IMR-90 (cell line): ENCODE measurements around the gene SLC35F3. TPM values are rescaled to one million over a fixed set of nuclear protein-coding genes. Genes with fewer than 3 reads are reported as not detected.
A peak's percentile ranks its signal among the peaks of the same experiment; 100 is the strongest.
"Not testable (repeated sequence)": the region's sequence is repeated elsewhere in the genome, so short reads cannot be mapped to it uniquely, and the experiment has no call there.

Source experiments
- ATAC-seq: fragments of 200-7000 bp; cut with Tn5 transposase; 2 replicates; pipeline ENCODE4 v1.9.1; 2020; ENCODE audit warnings: low read depth, mild to moderate bottlenecking, moderate library complexity
- BruUV-seq: library from RNA; stranded (reverse); fragments of 400-500 nt; replicated peaks from 2 replicates; lab custom pipeline; 2021; lab: Mats Ljungman, UMichigan
- CTCF ChIA-PET: fragments of 300-600 bp; formaldehyde crosslinking; extraction: SDS; loops from one replicate; lab custom pipeline; 2021; ENCODE audit warnings: antibody characterized with exemption; lab: Yijun Ruan, JAX
- POLR2A ChIA-PET: fragments of 300-600 bp; sonication (Branson Sonifier 250); formaldehyde crosslinking; loops from one replicate; lab custom pipeline; 2022; ENCODE audit warnings: antibody characterized with exemption; ENCODE audit not compliant: unreplicated experiment; lab: Charles Lee
- DNase-seq: peaks from one replicate; pipeline ENCODE4 v3.0.0; 2013
- H2AFZ ChIP-seq: replicated peaks from 2 replicates; pipeline ENCODE3; 2013; ENCODE audit warnings: low read length, mild to moderate bottlenecking; ENCODE audit not compliant: poor library complexity
- H2AK5ac ChIP-seq: 2 replicates; pipeline ENCODE4 v1.6.1; 2013; ENCODE audit warnings: low read depth, low read length, inconsistent platforms
- H2AK9ac ChIP-seq: replicated peaks from 2 replicates; pipeline ENCODE3; 2013; ENCODE audit warnings: mild to moderate bottlenecking, low read depth, low read length, moderate library complexity; ENCODE audit not compliant: poor library complexity
- H2BK120ac ChIP-seq: 2 replicates; pipeline ENCODE4 v1.6.1; 2013; ENCODE audit warnings: low read depth, low read length, inconsistent platforms
- H2BK15ac ChIP-seq: 3 replicates; pipeline ENCODE4 v1.6.1; 2013; ENCODE audit warnings: low read depth, low read length, inconsistent platforms
- H2BK20ac ChIP-seq: 2 replicates; pipeline ENCODE4 v1.6.1; 2013; ENCODE audit warnings: low read depth, mild to moderate bottlenecking, inconsistent platforms, low read length, moderate library complexity
- H2BK5ac ChIP-seq: 2 replicates; pipeline ENCODE4 v1.6.1; 2013; ENCODE audit warnings: mild to moderate bottlenecking, low read depth, low read length, inconsistent platforms; ENCODE audit not compliant: poor library complexity, severe bottlenecking
- H3K14ac ChIP-seq: replicated peaks from 2 replicates; pipeline ENCODE4 v1.6.1; 2013; ENCODE audit warnings: low read depth, low read length, inconsistent platforms
- H3K18ac ChIP-seq: 2 replicates; pipeline ENCODE4 v1.6.1; 2013; ENCODE audit warnings: low read depth, low read length, control low read depth
- H3K23ac ChIP-seq: 2 replicates; pipeline ENCODE4 v1.6.1; 2013; ENCODE audit warnings: low read depth, low read length, inconsistent platforms
- H3K27ac ChIP-seq: 2 replicates; pipeline ENCODE4 v1.5.1; 2013; ENCODE audit warnings: mild to moderate bottlenecking, control low read depth, low read length; ENCODE audit not compliant: insufficient read depth
- H3K27me3 ChIP-seq: 2 replicates; pipeline ENCODE4 v1.6.1; 2013; ENCODE audit warnings: low read length; ENCODE audit not compliant: control insufficient read depth, insufficient read depth
- H3K36me3 ChIP-seq: 2 replicates; pipeline ENCODE4 v1.6.1; 2013; ENCODE audit warnings: low read length, mixed read lengths; ENCODE audit not compliant: control insufficient read depth, insufficient read depth
- H3K4ac ChIP-seq: 2 replicates; pipeline ENCODE4 v1.6.1; 2013; ENCODE audit warnings: low read depth, low read length, inconsistent platforms
- H3K4me1 ChIP-seq: 2 replicates; pipeline ENCODE4 v1.6.1; 2013; ENCODE audit warnings: low read length, mixed read lengths; ENCODE audit not compliant: control insufficient read depth, insufficient read depth
- H3K4me2 ChIP-seq: 2 replicates; pipeline ENCODE4 v1.6.1; 2013; ENCODE audit warnings: low read depth, mild to moderate bottlenecking, control low read depth, low read length, moderate library complexity
- H3K4me3 ChIP-seq: 2 replicates; pipeline ENCODE4 v1.5.1; 2013; ENCODE audit warnings: low read depth, mild to moderate bottlenecking, control low read depth, low read length, moderate library complexity; ENCODE audit not compliant: insufficient read depth
- H3K56ac ChIP-seq: 2 replicates; pipeline ENCODE4 v1.6.1; 2013; ENCODE audit warnings: low read length, inconsistent platforms; ENCODE audit not compliant: insufficient read depth; ENCODE audit errors: extremely low read depth
- H3K79me1 ChIP-seq, 2 experiments: 2 replicates each; pipeline ENCODE4 v1.6.1; 2013; ENCODE audit warnings: low read length in 2 of 2, inconsistent platforms in 1 of 2, low read depth in 1 of 2
- H3K9ac ChIP-seq: 2 replicates; pipeline ENCODE4 v1.6.1; 2013; ENCODE audit warnings: low read depth, low read length, control low read depth
- H3K9me1 ChIP-seq: 2 replicates; pipeline ENCODE4 v1.6.1; 2013; ENCODE audit warnings: low read length, inconsistent platforms; ENCODE audit not compliant: insufficient read depth
- H3K9me3 ChIP-seq: 2 replicates; pipeline ENCODE4 v1.6.1; 2013; ENCODE audit warnings: low read length; ENCODE audit not compliant: control insufficient read depth, insufficient read depth
- H4K20me1 ChIP-seq: 2 replicates; pipeline ENCODE4 v1.6.1; 2013; ENCODE audit warnings: low read length, inconsistent platforms; ENCODE audit not compliant: insufficient read depth
- H4K5ac ChIP-seq: 2 replicates; pipeline ENCODE4 v1.6.1; 2013; ENCODE audit warnings: mild to moderate bottlenecking, low read depth, low read length, control low read depth
- H4K8ac ChIP-seq, 2 experiments: 2 replicates each; pipeline ENCODE4 v1.6.1; 2013; ENCODE audit warnings: low read depth in 2 of 2, low read length in 2 of 2, control low read depth in 1 of 2, inconsistent platforms in 1 of 2
- H4K91ac ChIP-seq: 2 replicates; pipeline ENCODE4 v1.6.1; 2013; ENCODE audit warnings: low read depth, low read length, inconsistent platforms; ENCODE audit not compliant: insufficient read depth
- BHLHE40 ChIP-seq: fragments of 150-350 bp; IDR thresholded peaks from 2 replicates; pipeline ENCODE4 v1.6.1; 2016; ENCODE audit warnings: mild to moderate bottlenecking, low read depth, low read length
- MAZ ChIP-seq: IDR thresholded peaks from 2 replicates; pipeline ENCODE4 v1.6.1; 2012; ENCODE audit warnings: low read depth, mild to moderate bottlenecking, low read length, improper control_type of control experiment, moderate library complexity, borderline replicate concordance
- MXI1 ChIP-seq: IDR thresholded peaks from 2 replicates; pipeline ENCODE4 v1.6.1; 2012; ENCODE audit warnings: low read depth, mild to moderate bottlenecking, low read length, moderate library complexity, borderline replicate concordance
- SMC3 ChIP-seq: fragments of 150-350 bp; IDR thresholded peaks from 2 replicates; pipeline ENCODE4 v1.6.1; 2016; ENCODE audit warnings: low read depth, mild to moderate bottlenecking, antibody characterized with exemption, low read length, moderate library complexity
- WGBS, 2 experiments: methylation state at CpG; one replicate each; pipeline versions ENCODE4 v1.1.5 to v1.1.7; 2013; ENCODE audit warnings: missing lambda C conversion rate in 2 of 2; ENCODE audit not compliant: insufficient read length in 1 of 2; ENCODE audit errors: extremely low coverage in 2 of 2; 5-methylcytosine and 5-hydroxymethylcytosine counted together
- dilution Hi-C: fragments of 300-500 bp; cut with HindIII; formaldehyde crosslinking; loops from one replicate; pipeline ENCODE4 v1.14.3; 2018; ENCODE audit warnings: low sequenced_read_pairs; ENCODE audit not compliant: unreplicated experiment
- in situ Hi-C: fragments of 300-500 bp; cut with MboI; formaldehyde crosslinking; loops from 3 replicates; pipeline ENCODE4 v1.14.3; 2019; ENCODE audit warnings: low sequenced_read_pairs, inconsistent platforms, mixed read lengths
- intact Hi-C: fragments of 100-400 bp; cut with micrococcal nuclease; formaldehyde crosslinking; loops from 2 replicates; pipeline ENCODE4 v1.10.0; 2022
- polyA plus RNA-seq, 3 experiments: library from polyadenylated mRNA; depleted of rRNA; stranded (reverse); fragments of >200 nt; gene quantifications; 2 replicates each; pipeline ENCODE4 v1.2.3, GENCODE V29; 2012; ENCODE audit warnings: low replicate concordance in 1 of 3
- total RNA-seq: library from RNA; depleted of rRNA; stranded (reverse); fragments of >200 nt; gene quantifications from 2 replicates; pipeline ENCODE4 v1.2.3, GENCODE V29; 2012

SLC35F3 gene
- total and polyA plus RNA-seq, 2 of the 4 experiments (the other 2 are of a cell fraction) = under 0.01 to 0.17 TPM

DNA sequence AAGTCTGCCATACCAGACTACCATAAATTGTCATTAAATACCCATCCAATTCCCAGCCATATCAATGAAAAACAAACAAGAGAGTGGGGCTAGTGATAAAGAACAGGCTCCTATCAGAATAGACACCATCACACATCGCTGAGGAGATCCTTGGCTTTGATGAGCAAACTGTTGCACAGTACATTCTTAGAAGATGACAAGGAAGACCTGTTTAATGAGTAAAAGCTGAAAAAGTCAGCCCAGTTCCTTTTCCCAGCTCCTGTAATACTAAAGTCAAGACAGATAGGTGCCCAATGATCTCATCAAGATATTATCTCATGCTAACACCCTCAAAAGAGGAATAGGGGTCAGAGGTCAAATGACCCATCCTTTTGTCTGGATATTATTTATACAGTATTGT is 304.3 kb downstream of the SLC35F3 start:
- H3K9ac ChIP-seq = no peak overlapping the region
- no peak overlapping the region for H3K14ac ChIP-seq
- ATAC-seq (0 out of 2 replicates have a peak, but pooled peaks have one; percentile 18), DNase-seq (peak; percentile 34)
- BruUV-seq = no TSS peak
- intact Hi-C loops (no loop called here), dilution Hi-C loops (no loop called here), in situ Hi-C loops (no loop called here)
- H4K91ac ChIP-seq = no peak overlapping the region
- no peak overlapping the region for H2AK9ac ChIP-seq
- no peak overlapping the region for H3K56ac ChIP-seq
- no peak overlapping the region for H3K4me3 ChIP-seq
- no peak overlapping the region for H2AFZ ChIP-seq
- no peak overlapping the region for H3K27ac ChIP-seq
- no peak overlapping the region for H3K18ac ChIP-seq
- H3K27me3 ChIP-seq = no peaks in the 10 kb centered on the region; the same call in 1 of the 2 replicates
- no peak overlapping the region for H2BK15ac ChIP-seq
- H4K20me1 ChIP-seq = no peaks in the 10 kb centered on the region
- no peak overlapping the region for H2BK120ac ChIP-seq
- H3K4me2 ChIP-seq = no peak overlapping the region
- no peaks in the 10 kb centered on the region for H3K9me3 ChIP-seq
- no peaks in the 10 kb centered on the region for H3K9me1 ChIP-seq
- H2BK20ac ChIP-seq = no peak overlapping the region
- H3K4ac ChIP-seq = no peak overlapping the region
- H3K23ac ChIP-seq = no peak overlapping the region
- CTCF ChIA-PET = no interaction called here
- H4K5ac ChIP-seq = no peak overlapping the region
- no peaks in the 10 kb centered on the region for H3K36me3 ChIP-seq
- no peak overlapping the region for H2BK5ac ChIP-seq
- 0 out of 2 replicates have a peak, but pooled peaks cover 2% of the 10 kb centered on the region for H3K4me1 ChIP-seq
- POLR2A ChIA-PET = no interaction called here
- no peak overlapping the region for H4K8ac ChIP-seq
- no peak overlapping the region for H2AK5ac ChIP-seq
- no CpG with 5 or more reads among the region's 1 CpG for WGBS, 2 experiments
- no peaks in the 10 kb centered on the region for H3K79me1 ChIP-seq
- TF ChIP-seq BHLHE40 (no peak), SMC3 (no peak), MXI1 (no peak), MAZ (no peak)

DNA sequence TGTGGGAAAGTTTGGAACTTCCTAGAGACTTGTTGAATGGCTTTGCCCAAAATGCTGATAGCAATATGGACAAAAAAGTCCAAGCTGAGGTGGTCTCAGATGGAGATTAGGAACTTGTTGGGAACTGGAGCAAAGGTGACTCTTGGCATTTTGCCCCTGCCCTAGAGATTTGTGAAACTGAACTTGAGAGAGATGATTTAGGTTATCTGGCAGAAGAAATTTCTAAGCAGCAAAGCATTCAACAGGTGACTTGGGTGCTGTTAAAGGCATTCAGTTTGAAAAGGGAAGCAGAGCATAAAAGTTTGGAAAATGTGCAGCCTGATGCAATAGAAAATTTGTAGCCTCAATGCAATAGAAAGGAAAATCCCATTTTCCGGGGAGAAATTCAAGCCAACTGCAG is 306.0 kb downstream of the SLC35F3 start:
- CTCF ChIA-PET, H4K91ac ChIP-seq, DNase-seq, H3K4me3 ChIP-seq, H2AFZ ChIP-seq, H2BK20ac ChIP-seq, H3K79me1 ChIP-seq, H3K9me1 ChIP-seq, H2AK9ac ChIP-seq, POLR2A ChIA-PET, H3K4ac ChIP-seq, H2AK5ac ChIP-seq, H2BK5ac ChIP-seq, H3K9me3 ChIP-seq, in situ Hi-C loops, H4K8ac ChIP-seq, H3K18ac ChIP-seq, H3K27me3 ChIP-seq, H3K23ac ChIP-seq, H2BK15ac ChIP-seq, H3K4me1 ChIP-seq, H4K20me1 ChIP-seq, H2BK120ac ChIP-seq, ATAC-seq, H3K36me3 ChIP-seq, H3K27ac ChIP-seq, dilution Hi-C loops, H3K56ac ChIP-seq, H4K5ac ChIP-seq, H3K4me2 ChIP-seq, H3K14ac ChIP-seq, BruUV-seq, H3K9ac ChIP-seq: not testable (repeated sequence)
- intact Hi-C loops = loop anchor here (5.0 kb wide), 1 partner anchor 162 kb away; the partner anchor contains the start of gene COA6
- no CpG with 5 or more reads among the region's 1 CpG for WGBS, 2 experiments
